ENCODE data around the gene SNX9. TPM values are rescaled to one million over a fixed set of nuclear protein-coding genes. Genes with fewer than 3 reads are reported as not detected.
"Not testable (repeated sequence)": the region's sequence is repeated elsewhere in the genome, so short reads cannot be mapped to it uniquely, and the experiment has no call there.

SNX9 gene
- total RNA-seq, 2 donors from 2014 or later, result 37.3 to 81.7 TPM

DNA sequence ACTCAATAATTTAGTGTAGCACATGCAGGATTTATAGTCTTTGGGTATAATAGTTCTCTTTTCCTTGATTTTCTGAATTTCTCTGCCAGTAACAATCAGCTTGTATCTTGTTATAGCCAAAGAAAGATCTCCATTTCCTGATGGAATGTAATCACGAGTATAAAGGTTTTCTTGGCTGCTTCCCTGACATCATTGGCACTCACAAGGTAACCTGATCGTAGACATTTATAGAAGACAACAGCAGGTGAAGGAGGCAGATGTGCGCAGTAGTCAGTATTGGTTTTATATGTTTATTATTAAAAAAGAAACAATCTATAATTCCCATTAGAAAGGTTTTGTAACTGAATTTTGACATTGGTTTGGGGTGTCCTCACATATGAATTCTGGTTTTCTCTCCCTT lies 114.3 kb downstream of the SNX9 start:
- intact Hi-C loops (cut with DNase I), result no loop called here
- Histone ChIP-seq H3K36me3 (no peaks in the 10 kb centered on the region), H3K9ac (ENCODE audit: low read depth in 2 of 2, low read length in 2 of 2) (no peak overlapping the region)

DNA sequence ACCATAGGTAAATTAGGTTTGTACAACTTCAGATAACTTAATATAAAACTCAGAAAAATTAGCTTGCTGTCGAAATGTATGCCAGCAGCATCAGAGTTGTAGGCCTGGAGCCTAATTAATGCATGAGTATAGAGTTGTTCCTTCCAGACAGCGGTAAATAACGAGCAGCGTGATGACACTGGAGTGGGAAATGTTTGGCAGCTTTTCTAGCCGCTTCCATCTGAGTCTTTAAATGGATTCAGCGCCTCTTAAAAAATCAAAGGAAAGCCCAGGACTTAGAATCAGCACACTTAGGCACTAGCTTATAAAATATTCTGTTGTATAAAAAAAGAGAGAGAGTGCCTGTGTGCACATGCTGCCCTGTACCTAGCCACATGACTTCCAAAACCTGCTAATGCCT lies 114.9 kb downstream of the SNX9 start:
- intact Hi-C loops (cut with DNase I), result no loop called here

More for the DNA sequence above, 114.3 kb downstream of the SNX9 start:
- Histone ChIP-seq H3K9me3 (no peaks in the 10 kb centered on the region), H3K27me3 (no peaks in the 10 kb centered on the region), H3K4me3 (no peak overlapping the region), H3K27ac (no peak overlapping the region), H3K4me1 (no peaks in the 10 kb centered on the region)
- TF ChIP-seq, protein P1, sequence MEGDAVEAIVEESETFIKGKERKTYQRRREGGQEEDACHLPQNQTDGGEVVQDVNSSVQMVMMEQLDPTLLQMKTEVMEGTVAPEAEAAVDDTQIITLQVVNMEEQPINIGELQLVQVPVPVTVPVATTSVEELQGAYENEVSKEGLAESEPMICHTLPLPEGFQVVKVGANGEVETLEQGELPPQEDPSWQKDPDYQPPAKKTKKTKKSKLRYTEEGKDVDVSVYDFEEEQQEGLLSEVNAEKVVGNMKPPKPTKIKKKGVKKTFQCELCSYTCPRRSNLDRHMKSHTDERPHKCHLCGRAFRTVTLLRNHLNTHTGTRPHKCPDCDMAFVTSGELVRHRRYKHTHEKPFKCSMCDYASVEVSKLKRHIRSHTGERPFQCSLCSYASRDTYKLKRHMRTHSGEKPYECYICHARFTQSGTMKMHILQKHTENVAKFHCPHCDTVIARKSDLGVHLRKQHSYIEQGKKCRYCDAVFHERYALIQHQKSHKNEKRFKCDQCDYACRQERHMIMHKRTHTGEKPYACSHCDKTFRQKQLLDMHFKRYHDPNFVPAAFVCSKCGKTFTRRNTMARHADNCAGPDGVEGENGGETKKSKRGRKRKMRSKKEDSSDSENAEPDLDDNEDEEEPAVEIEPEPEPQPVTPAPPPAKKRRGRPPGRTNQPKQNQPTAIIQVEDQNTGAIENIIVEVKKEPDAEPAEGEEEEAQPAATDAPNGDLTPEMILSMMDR (IDR thresholded peaks at IDR 0.05), result no peak
- no peak for DNase-seq

DNA sequence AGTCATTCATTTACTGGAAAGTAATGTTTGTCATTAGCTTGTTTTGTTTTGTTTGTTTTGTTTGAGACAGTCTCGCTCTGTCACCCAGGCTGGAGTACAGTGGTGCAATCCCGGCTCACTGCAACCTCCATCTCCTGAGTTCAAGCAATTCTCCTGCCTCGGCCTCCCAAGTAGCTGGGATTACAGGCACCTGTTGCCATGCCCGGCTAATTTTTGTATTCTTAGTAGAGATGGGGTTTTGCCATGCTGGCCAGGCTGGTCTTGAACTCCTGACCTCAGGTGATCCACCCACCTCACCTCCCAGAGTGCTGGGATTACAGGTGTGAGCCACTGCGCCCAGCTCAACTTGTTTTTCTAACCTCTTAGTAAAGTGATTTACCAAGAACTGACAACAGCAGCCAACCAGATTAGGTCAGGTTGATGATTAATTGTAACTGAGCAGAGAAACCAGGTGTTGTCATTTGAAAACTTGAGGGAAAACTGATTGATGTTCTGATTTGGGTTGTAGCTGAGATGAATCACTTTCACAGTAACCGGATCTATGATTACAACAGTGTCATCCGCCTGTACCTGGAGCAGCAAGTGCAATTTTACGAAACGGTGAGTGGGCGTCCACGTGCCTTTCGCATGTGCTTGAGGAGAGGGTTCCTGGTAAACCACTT lies 117.5 kb downstream of the SNX9 start:
- H3K4me3 ChIP-seq; H3K9me3 ChIP-seq; H3K9ac ChIP-seq (ENCODE audit: low read depth in 2 of 2, low read length in 2 of 2); H3K4me1 ChIP-seq; DNase-seq; H3K27ac ChIP-seq; H3K27me3 ChIP-seq; H3K36me3 ChIP-seq; intact Hi-C loops (cut with DNase I): not testable (repeated sequence)

More for the DNA sequence above, 114.9 kb downstream of the SNX9 start:
- Histone ChIP-seq H3K27ac (no peak overlapping the region), H3K9me3 (no peaks in the 10 kb centered on the region), H3K27me3 (no peaks in the 10 kb centered on the region), H3K36me3 (no peaks in the 10 kb centered on the region), H3K9ac (ENCODE audit: low read depth in 2 of 2, low read length in 2 of 2) (no peak overlapping the region), H3K4me1 (no peaks in the 10 kb centered on the region), H3K4me3 (no peak overlapping the region)
- no peak for DNase-seq
- TF ChIP-seq, protein P1 (IDR thresholded peaks at IDR 0.05), result no peak

DNA sequence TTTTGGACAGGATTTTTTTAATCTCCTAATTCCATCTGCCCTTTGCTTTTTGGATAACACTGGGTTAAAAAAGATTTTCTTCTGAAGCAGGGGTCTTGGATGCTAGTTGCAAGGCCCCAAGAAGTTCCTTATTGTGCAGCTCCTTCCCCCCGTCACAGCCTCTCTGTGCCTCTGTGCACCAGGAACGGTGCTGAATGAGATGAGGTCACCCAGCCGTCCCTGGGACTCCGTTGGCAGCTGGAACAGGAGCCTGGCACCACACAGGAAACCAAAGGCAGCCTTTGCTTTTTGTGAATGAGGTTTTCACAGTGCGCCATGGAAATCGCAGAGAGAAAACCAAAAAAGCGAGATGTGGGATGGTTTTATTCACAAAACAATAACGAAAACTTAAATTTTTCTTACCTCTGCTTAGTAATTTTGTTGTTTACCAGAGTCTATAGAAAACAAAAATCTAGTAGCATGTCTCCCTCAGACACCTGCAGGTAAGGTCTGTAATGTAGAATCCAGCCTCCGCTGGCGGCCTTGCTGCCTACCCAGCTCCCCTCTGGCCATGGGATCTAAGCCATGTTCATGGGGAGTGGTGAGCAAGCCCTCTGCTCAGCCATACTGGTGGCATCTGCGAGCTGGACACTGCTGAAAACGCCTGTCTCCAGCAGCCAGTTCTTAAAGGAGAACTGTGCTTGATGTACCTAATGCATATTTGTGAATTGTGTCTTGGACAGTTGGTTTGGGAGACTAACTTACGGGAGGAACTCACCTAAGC lies 118.2 kb downstream of the SNX9 start:
- Histone ChIP-seq H3K27ac (no peak overlapping the region), H3K9me3 (no peaks in the 10 kb centered on the region), H3K27me3 (no peaks in the 10 kb centered on the region), H3K36me3 (no peaks in the 10 kb centered on the region), H3K4me3 (no peak overlapping the region), H3K4me1 (no peaks in the 10 kb centered on the region), H3K9ac (ENCODE audit: low read depth in 2 of 2, low read length in 2 of 2) (no peak overlapping the region)
- DNase-seq, result no peak
- TF ChIP-seq, protein P1 (IDR thresholded peaks at IDR 0.05), result no peak
- intact Hi-C loops (cut with DNase I), result no loop called here

DNA sequence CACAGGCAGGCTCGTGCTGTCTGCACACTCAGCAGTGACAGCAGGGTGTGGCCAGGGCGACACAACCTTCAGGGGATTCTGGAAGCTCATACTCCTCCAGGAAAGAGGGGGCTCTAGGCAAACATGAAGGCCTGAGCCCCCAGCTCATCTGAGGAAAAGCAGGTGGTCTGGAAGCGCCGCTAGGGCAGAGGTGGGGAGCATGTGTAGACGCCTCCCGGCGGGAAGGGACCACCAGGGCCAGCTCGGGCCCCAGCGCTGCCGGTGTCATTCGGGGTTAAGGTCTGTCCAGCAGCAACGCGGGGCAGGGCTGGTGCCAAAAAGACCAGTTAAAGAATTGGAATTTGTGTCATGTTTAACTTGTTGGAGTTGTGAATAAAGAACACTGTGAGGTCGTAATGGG lies 119.3 kb downstream of the SNX9 start:
- H3K4me3 ChIP-seq, result no peak overlapping the region
- H3K36me3 ChIP-seq, result no peaks in the 10 kb centered on the region
- intact Hi-C loops (cut with DNase I), result no loop called here
- H3K9ac ChIP-seq (ENCODE audit: low read depth in 2 of 2, low read length in 2 of 2), result no peak overlapping the region
- TF ChIP-seq, protein P1 (IDR thresholded peaks at IDR 0.05), result no peak
- H3K27ac ChIP-seq, result no peak overlapping the region
- H3K4me1 ChIP-seq, result no peaks in the 10 kb centered on the region
- H3K9me3 ChIP-seq, result no peaks in the 10 kb centered on the region
- no peak for DNase-seq
- no peaks in the 10 kb centered on the region for H3K27me3 ChIP-seq
